PC-9 (cell line): ENCODE results near the gene TOMM6. TPM values are rescaled to one million over a fixed set of nuclear protein-coding genes. Genes with fewer than 3 reads are reported as not detected.

Experiments used
- BruUV-seq: library from RNA; stranded (reverse); fragments of 400-500 nt; replicated peaks from 2 replicates; lab custom pipeline; 2021; lab: Mats Ljungman, UMichigan
- CTCF ChIA-PET: fragments of 300-600 bp; sonication (Branson Sonifier 250); formaldehyde crosslinking; loops from one replicate; lab custom pipeline; 2022; ENCODE audit warnings: antibody characterized with exemption; lab: Charles Lee
- POLR2A ChIA-PET: fragments of 300-600 bp; sonication (Branson Sonifier 250); formaldehyde crosslinking; loops from one replicate; lab custom pipeline; 2022; ENCODE audit warnings: antibody characterized with exemption; ENCODE audit not compliant: unreplicated experiment; lab: Charles Lee
- DNase-seq, 2 experiments: peaks; one replicate each; pipeline versions ENCODE4 v3.0.0 to v3.0.0-alpha.2; 2015 to 2022; ENCODE audit warnings: mixed read lengths in 1 of 2
- H2AFZ ChIP-seq: fragments of 200-600 bp; sonication (generic); 2 replicates; pipeline ENCODE4 v1.8.1; 2017; ENCODE audit warnings: antibody characterized with exemption
- H3F3A ChIP-seq: fragments of 200-600 bp; sonication (generic); 2 replicates; pipeline ENCODE4 v1.8.1; 2017; ENCODE audit warnings: antibody characterized with exemption, mild to moderate bottlenecking, low read depth; ENCODE audit not compliant: insufficient read depth
- H3K27ac ChIP-seq: fragments of 200-600 bp; sonication (generic); 2 replicates; pipeline ENCODE4 v1.6.1; 2016; ENCODE audit warnings: mixed run types
- H3K27me3 ChIP-seq: fragments of 200-600 bp; sonication (generic); 2 replicates; pipeline ENCODE4 v1.6.1; 2016; ENCODE audit warnings: low read depth, mixed run types; ENCODE audit not compliant: insufficient read depth
- H3K36me3 ChIP-seq: fragments of 200-600 bp; sonication (generic); 2 replicates; pipeline ENCODE4 v1.6.1; 2016; ENCODE audit warnings: low read depth, mixed run types
- H3K4me1 ChIP-seq: fragments of 200-600 bp; sonication (generic); replicated peaks from 2 replicates; pipeline ENCODE4 v1.6.1; 2016; ENCODE audit warnings: mixed run types; ENCODE audit not compliant: insufficient read depth
- H3K4me2 ChIP-seq: fragments of 200-600 bp; sonication (generic); 2 replicates; pipeline ENCODE4 v1.6.1; 2017; ENCODE audit warnings: mixed run types
- H3K4me3 ChIP-seq: fragments of 200-600 bp; sonication (generic); 2 replicates; pipeline ENCODE4 v1.6.1; 2016; ENCODE audit warnings: mixed run types
- H3K79me2 ChIP-seq: fragments of 200-600 bp; sonication (generic); 2 replicates; pipeline ENCODE4 v1.6.1; 2017; ENCODE audit warnings: low read depth, mixed run types
- H3K9me2 ChIP-seq: fragments of 200-600 bp; sonication (generic); 2 replicates; pipeline ENCODE4 v1.8.1; 2017; ENCODE audit warnings: mild to moderate bottlenecking; ENCODE audit not compliant: insufficient read depth
- H3K9me3 ChIP-seq: fragments of 200-600 bp; sonication (generic); 2 replicates; pipeline ENCODE4 v1.8.1; 2016; ENCODE audit warnings: low read depth; ENCODE audit not compliant: insufficient read depth
- H4K20me1 ChIP-seq: fragments of 200-600 bp; sonication (generic); 2 replicates; pipeline ENCODE4 v1.8.1; 2017; ENCODE audit not compliant: insufficient read depth
- CTCF ChIP-seq: fragments of 200-600 bp; sonication (generic); conservative IDR thresholded peaks from 2 replicates; pipeline ENCODE4 v1.6.1; 2017; ENCODE audit warnings: mixed run types, antibody characterized with exemption, mild to moderate bottlenecking, moderate library complexity
- EZH2 ChIP-seq: fragments of 200-600 bp; sonication (generic); IDR thresholded peaks from 2 replicates; pipeline ENCODE4 v1.8.0; 2017; ENCODE audit warnings: antibody characterized with exemption, low read depth
- intact Hi-C: fragments of 100-400 bp; cut with micrococcal nuclease; formaldehyde crosslinking; loops from one replicate; pipeline ENCODE4 v1.10.0; 2022; ENCODE audit not compliant: unreplicated experiment
- total RNA-seq: library from RNA; stranded (reverse); gene quantifications from 2 replicates; pipeline ENCODE4 v1.2.3, GENCODE V29; 2021

Gene TOMM6
- total RNA-seq, 1 experiment from 2014 or later: 170 TPM

GRCh38 chr6:41768545-41769308, 18.8 kb upstream of the TOMM6 start:
- ChIA-PET CTCF (no interaction called here), POLR2A (interaction anchor here (0.5 to 0.7 kb wide), 4 partner anchors 7 to 374 kb away, joined by 3 to 4 read pairs (median 3); partner anchors contain the start of gene C6orf132)
- no peaks in the 10 kb centered on the region for H3K9me2 ChIP-seq
- H3K4me3 ChIP-seq: no peak overlapping the region
- no peaks in the 10 kb centered on the region for H3K27me3 ChIP-seq
- H3K4me1 ChIP-seq: peaks cover 27% of the 10 kb centered on the region
- TF ChIP-seq EZH2: no peak
- TF ChIP-seq CTCF: no peak
- H3F3A ChIP-seq: peaks cover 14% of the 10 kb centered on the region; the same call in 1 of the 2 replicates
- no peaks in the 10 kb centered on the region for H3K79me2 ChIP-seq
- no TSS peak for BruUV-seq
- intact Hi-C loops: no loop called here
- no peak for DNase-seq
- H2AFZ ChIP-seq: no peak overlapping the region
- no peaks in the 10 kb centered on the region for H3K9me3 ChIP-seq
- no peaks in the 10 kb centered on the region for H4K20me1 ChIP-seq
- H3K4me2 ChIP-seq: no peak overlapping the region
- no peak overlapping the region for H3K27ac ChIP-seq
- no peaks in the 10 kb centered on the region for H3K36me3 ChIP-seq

GRCh38 chr6:41769376-41769775, 18.1 kb upstream of the TOMM6 start:
- CTCF ChIA-PET: no interaction called here

More at GRCh38 chr6:41769376-41769775, 18.1 kb upstream of the TOMM6 start:
- Histone ChIP-seq H3K27me3 (no peaks in the 10 kb centered on the region), H3K4me3 (no peak overlapping the region), H3K9me3 (no peaks in the 10 kb centered on the region), H3K36me3 (no peaks in the 10 kb centered on the region), H3K9me2 (no peaks in the 10 kb centered on the region), H4K20me1 (no peaks in the 10 kb centered on the region), H3K4me2 (no peak overlapping the region), H3K79me2 (no peaks in the 10 kb centered on the region), H3K4me1 (peaks cover 27% of the 10 kb centered on the region), H3F3A (peaks cover 14% of the 10 kb centered on the region; the same call in 1 of the 2 replicates), H2AFZ (no peak overlapping the region), H3K27ac (no peak overlapping the region)
- TF ChIP-seq CTCF (no peak), EZH2 (no peak)
- POLR2A ChIA-PET: interaction anchor here (0.5 to 0.7 kb wide), 3 partner anchors 8 to 56 kb away, joined by 3 to 4 read pairs (median 3); no protein-coding TSS in a partner anchor
- BruUV-seq: no TSS peak
- no peak for DNase-seq
- intact Hi-C loops: no loop called here
